ENCODE measurements around the gene PISD. TPM values are rescaled to one million over a fixed set of nuclear protein-coding genes. Genes with fewer than 3 reads are reported as not detected.
A peak's percentile ranks its signal among the peaks of the same experiment; 100 is the strongest.

Gene PISD
- total RNA-seq, 2 experiments from 2014 or later, result 33.9 to 35.9 TPM

GRCh38 chr22:31647066-31647465 is 14.9 kb downstream of the PISD start:
- Mint-ChIP-seq H3K27ac (peak overlapping the region; percentile 85), H3K4me1 (ENCODE audit: low read depth) (peaks cover 52% of the 10 kb centered on the region), H3K4me3 (no peak overlapping the region), H3K36me3 (ENCODE audit: low read depth) (peaks cover 49% of the 10 kb centered on the region), H3K9me3 (no peaks in the 10 kb centered on the region), H3K27me3 (no peaks in the 10 kb centered on the region)
- ChIA-PET CTCF (no interaction called here), POLR2A (interaction anchor here (0.6 to 2.5 kb wide), 4 partner anchors 15 to 42 kb away, joined by 3 to 7 read pairs (median 4); partner anchors contain the start of gene PISD)
- intact Hi-C loops (cut with micrococcal nuclease), result no loop called here
- TF ChIP-seq, protein P1, sequence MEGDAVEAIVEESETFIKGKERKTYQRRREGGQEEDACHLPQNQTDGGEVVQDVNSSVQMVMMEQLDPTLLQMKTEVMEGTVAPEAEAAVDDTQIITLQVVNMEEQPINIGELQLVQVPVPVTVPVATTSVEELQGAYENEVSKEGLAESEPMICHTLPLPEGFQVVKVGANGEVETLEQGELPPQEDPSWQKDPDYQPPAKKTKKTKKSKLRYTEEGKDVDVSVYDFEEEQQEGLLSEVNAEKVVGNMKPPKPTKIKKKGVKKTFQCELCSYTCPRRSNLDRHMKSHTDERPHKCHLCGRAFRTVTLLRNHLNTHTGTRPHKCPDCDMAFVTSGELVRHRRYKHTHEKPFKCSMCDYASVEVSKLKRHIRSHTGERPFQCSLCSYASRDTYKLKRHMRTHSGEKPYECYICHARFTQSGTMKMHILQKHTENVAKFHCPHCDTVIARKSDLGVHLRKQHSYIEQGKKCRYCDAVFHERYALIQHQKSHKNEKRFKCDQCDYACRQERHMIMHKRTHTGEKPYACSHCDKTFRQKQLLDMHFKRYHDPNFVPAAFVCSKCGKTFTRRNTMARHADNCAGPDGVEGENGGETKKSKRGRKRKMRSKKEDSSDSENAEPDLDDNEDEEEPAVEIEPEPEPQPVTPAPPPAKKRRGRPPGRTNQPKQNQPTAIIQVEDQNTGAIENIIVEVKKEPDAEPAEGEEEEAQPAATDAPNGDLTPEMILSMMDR (IDR thresholded peaks at IDR 0.05), result no peak
- no peak for DNase-seq
- ATAC-seq, result no peak

GRCh38 chr22:31646186-31647019 is 15.6 kb downstream of the PISD start:
- Mint-ChIP-seq H3K27ac (peak overlapping the region; percentile 85), H3K4me3 (no peak overlapping the region), H3K27me3 (no peaks in the 10 kb centered on the region), H3K4me1 (ENCODE audit: low read depth) (peaks cover 47% of the 10 kb centered on the region), H3K9me3 (no peaks in the 10 kb centered on the region), H3K36me3 (ENCODE audit: low read depth) (peaks cover 49% of the 10 kb centered on the region)
- CTCF ChIA-PET, result interaction anchor here (1.2 to 1.4 kb wide), 2 partner anchors 12 to 19 kb away, joined by 4 to 5 read pairs; no protein-coding TSS in a partner anchor
- DNase-seq (peak; percentile 66), ATAC-seq (peak; percentile 82)
- POLR2A ChIA-PET, result interaction anchor here (0.6 to 2.5 kb wide), 4 partner anchors 15 to 43 kb away, joined by 3 to 7 read pairs (median 4); partner anchors contain the start of gene PISD
- intact Hi-C loops (cut with micrococcal nuclease), result no loop called here
- TF ChIP-seq, protein P1 (IDR thresholded peaks at IDR 0.05), result no peak

GRCh38 chr22:31639436-31640039 is 22.5 kb downstream of the PISD start:
- peaks cover 13% of the 10 kb centered on the region for H3K36me3 Mint-ChIP-seq (ENCODE audit: low read depth)

GRCh38 chr22:31637891-31638618 is 24.0 kb downstream of the PISD start:
- Mint-ChIP-seq H3K4me1 (ENCODE audit: low read depth) (peaks cover 48% of the 10 kb centered on the region), H3K27me3 (no peaks in the 10 kb centered on the region), H3K27ac (peak overlapping the region; percentile 88), H3K4me3 (no peak overlapping the region), H3K9me3 (no peaks in the 10 kb centered on the region), H3K36me3 (ENCODE audit: low read depth) (peaks cover 6% of the 10 kb centered on the region)
- TF ChIP-seq, protein P1 (IDR thresholded peaks at IDR 0.05), result no peak
- POLR2A ChIA-PET, result interaction anchor here (0.8 kb wide), 1 partner anchor 8 kb away, joined by 3 read pairs; no protein-coding TSS in a partner anchor
- ATAC-seq (peak; percentile 37), DNase-seq (no peak)
- CTCF ChIA-PET, result interaction anchor here (0.6 to 2.0 kb wide), 3 partner anchors 22 to 146 kb away, joined by 3 to 5 read pairs (median 4); no protein-coding TSS in a partner anchor
- intact Hi-C loops (cut with micrococcal nuclease), result loop anchor here (10.0 kb wide), 1 partner anchor 83 kb away; no protein-coding TSS in a partner anchor

More at GRCh38 chr22:31639436-31640039, 22.5 kb downstream of the PISD start:
- H3K27ac Mint-ChIP-seq, result peak overlapping the region; percentile 59
- no peak overlapping the region for H3K4me3 Mint-ChIP-seq
- TF ChIP-seq, protein P1 (IDR thresholded peaks at IDR 0.05), result no peak
- no peaks in the 10 kb centered on the region for H3K27me3 Mint-ChIP-seq
- intact Hi-C loops (cut with micrococcal nuclease), result loop anchor here (10.0 kb wide), 1 partner anchor 85 kb away; no protein-coding TSS in a partner anchor
- DNase-seq (no peak), ATAC-seq (peak; percentile 34)
- CTCF ChIA-PET, result interaction anchor here (2.0 kb wide), 1 partner anchor 148 kb away, joined by 5 read pairs; no protein-coding TSS in a partner anchor
- no peaks in the 10 kb centered on the region for H3K9me3 Mint-ChIP-seq
- POLR2A ChIA-PET, result interaction anchor here (0.6 to 1.1 kb wide), 3 partner anchors 9 to 103 kb away, joined by 3 to 5 read pairs (median 3); no protein-coding TSS in a partner anchor
- peaks cover 47% of the 10 kb centered on the region for H3K4me1 Mint-ChIP-seq (ENCODE audit: low read depth)
